SK-N-MC (cell line): ENCODE measurements around the gene TMEM144.

ENCODE experiments used
- EZH2 ChIP-seq: fragments of 200-600 bp; sonication (generic); IDR thresholded peaks from one replicate; pipeline ENCODE4 v1.6.1; 2017; ENCODE audit warnings: antibody characterized with exemption
- POLR2AphosphoS5 ChIP-seq: IDR thresholded peaks from 2 replicates; pipeline ENCODE4 v1.6.1; 2012; ENCODE audit warnings: mild to moderate bottlenecking, low read depth, low read length, borderline replicate concordance

DNA sequence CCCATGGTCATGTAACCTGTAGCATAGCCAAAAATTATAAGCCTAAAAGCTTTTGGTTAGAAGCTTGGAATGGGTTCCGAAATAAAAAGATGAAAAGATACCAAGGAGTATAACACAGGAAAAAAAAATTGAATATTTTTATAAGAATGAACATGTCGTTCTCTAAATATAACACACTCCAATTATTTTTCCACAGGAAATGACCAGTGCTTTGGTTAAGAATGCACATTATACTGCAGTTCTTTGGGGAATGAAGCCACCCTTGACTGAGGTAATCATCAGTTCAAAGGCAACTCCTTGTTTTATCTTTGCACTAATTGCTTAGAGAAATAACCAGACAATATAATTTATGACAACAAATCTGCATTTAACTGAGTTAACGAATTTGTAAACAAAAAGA, 30.8 kb upstream of the TMEM144 start:
- TF ChIP-seq POLR2AphosphoS5 = no peak
- TF ChIP-seq EZH2 = no peak
